HG03439 (cell line): Measurements from ENCODE around the gene C11orf98.
"Not testable (repeated sequence)": the region's sequence is repeated elsewhere in the genome, so short reads cannot be mapped to it uniquely, and the experiment has no call there.

Experiments used
- ATAC-seq: cut with Tn5 transposase; IDR thresholded peaks from one replicate; pipeline ENCODE4 v1.9.1; 2021; ENCODE audit warnings: mild to moderate bottlenecking, moderate library complexity; ENCODE audit not compliant: unreplicated experiment

C11orf98 gene

DNA sequence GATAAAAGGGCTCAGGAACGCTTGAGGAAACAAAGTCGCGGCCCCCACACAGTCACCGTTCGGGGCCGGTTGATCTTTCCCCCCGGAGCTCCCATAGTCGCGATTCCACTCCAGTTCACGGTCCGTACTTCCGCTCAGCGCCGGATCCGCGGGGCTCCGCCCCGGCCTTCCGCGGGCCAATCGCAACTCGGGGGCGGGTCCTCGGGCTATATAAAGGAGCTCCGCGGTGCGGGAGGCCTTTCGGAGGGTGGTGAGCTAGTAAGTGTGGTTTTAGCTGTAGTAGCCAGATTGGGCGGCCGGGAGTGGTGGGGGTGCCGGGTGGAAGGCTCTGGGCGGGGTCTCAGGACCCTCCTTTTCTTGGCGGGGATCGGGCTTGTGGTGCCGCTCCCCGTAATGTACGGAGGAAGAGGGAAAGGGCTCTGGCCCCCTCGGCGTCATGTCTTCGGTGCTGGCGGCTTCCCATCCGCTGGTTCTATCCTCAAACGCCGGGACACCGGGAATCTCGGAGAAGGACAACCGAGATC lies at the start of gene C11orf98, which contains the start of gene CSKMT:
Gene C11orf98 (minus strand): TSS at position 136 of the 524 bp plus-strand sequence. CDS start 41 bp downstream, at position 95.
Gene CSKMT (plus strand): TSS at position 238 of the 524 bp plus-strand sequence. CDS start 568 bp downstream, outside the sequence.
- ATAC-seq = peak; percentile 81

DNA sequence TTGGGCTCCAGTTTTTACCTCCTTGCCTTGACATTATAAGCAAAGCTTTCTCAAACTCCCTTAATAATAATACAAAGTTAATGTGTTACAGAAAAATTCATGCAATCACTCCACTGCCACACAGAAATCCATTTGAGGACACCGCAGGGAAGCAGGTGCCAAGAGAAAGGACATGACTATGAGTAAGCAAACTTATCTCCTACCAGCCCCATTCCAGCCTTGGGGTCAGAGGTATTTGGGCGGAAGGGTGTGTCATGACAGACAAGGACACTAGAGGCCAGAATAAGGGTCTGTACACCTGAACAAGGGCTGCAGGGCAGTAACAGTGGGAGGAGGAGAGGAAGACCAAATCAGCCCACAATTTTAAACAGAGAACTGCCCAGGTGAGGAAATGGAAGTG lies 48.3 kb upstream of the C11orf98 start:
- no peak for ATAC-seq

GRCh38 chr11:62712861-62713260 lies 47.9 kb upstream of the C11orf98 start:
- no peak for ATAC-seq

- no peak for ATAC-seq
These were observed 47.3 kb upstream of the C11orf98 start for GRCh38 chr11:62712276-62712812.

DNA sequence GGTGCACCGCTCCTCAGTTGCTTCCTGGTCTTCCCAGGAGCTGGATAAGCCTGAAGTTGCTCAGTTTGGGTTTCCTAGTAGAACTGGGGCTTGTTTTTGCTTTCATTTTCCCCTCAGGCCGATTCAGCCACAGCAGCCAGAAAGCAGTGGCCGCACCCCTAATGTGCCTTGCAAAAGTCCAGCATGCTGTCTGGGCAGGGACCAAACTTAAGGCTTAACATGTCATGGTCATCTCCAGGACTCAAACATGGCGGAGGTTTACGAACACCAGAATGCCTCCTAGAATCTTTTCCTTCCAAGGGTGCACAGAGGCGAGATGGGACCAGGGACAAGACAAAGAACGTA lies 45.0 kb upstream of the C11orf98 start:
- ATAC-seq = peak; percentile 15

- peak; percentile 81 for ATAC-seq
These were observed 44.4 kb upstream of the C11orf98 start for GRCh38 chr11:62709247-62710000.

DNA sequence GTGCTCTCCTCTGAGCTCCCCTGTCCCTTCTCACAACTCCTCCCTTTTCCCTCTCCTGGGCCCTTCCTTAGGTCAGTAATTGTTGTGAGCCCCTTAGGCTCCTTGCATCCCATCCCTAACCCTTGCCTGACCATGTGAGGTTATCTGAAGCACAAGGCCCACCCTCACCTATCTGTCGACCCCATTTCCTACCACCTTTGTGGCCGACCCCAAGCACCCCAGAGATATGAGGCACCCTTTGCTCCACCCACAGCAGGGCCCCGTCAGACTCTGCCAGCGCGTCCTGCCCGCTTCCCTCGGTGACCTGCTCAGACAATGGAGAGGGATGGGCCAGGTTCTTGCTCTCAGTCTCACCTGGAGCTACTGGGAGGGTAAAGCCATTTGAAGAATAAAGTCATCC lies 43.8 kb upstream of the C11orf98 start:
- no peak for ATAC-seq

GRCh38 chr11:62708392-62708791 lies 43.4 kb upstream of the C11orf98 start:
- no peak for ATAC-seq

GRCh38 chr11:62707277-62707861 lies 42.4 kb upstream of the C11orf98 start, which contains the start of the genes BSCL2 and GNG3:
TSS of gene BSCL2 (minus strand) at chr11:62707424. CDS start at chr11:62707195, 229 bp downstream.
TSS of gene GNG3 (plus strand) at chr11:62707676. CDS start at chr11:62708296, 620 bp downstream.
- no peak for ATAC-seq

- no peak for ATAC-seq
These were observed 41.8 kb upstream of the C11orf98 start for GRCh38 chr11:62706850-62707247.

DNA sequence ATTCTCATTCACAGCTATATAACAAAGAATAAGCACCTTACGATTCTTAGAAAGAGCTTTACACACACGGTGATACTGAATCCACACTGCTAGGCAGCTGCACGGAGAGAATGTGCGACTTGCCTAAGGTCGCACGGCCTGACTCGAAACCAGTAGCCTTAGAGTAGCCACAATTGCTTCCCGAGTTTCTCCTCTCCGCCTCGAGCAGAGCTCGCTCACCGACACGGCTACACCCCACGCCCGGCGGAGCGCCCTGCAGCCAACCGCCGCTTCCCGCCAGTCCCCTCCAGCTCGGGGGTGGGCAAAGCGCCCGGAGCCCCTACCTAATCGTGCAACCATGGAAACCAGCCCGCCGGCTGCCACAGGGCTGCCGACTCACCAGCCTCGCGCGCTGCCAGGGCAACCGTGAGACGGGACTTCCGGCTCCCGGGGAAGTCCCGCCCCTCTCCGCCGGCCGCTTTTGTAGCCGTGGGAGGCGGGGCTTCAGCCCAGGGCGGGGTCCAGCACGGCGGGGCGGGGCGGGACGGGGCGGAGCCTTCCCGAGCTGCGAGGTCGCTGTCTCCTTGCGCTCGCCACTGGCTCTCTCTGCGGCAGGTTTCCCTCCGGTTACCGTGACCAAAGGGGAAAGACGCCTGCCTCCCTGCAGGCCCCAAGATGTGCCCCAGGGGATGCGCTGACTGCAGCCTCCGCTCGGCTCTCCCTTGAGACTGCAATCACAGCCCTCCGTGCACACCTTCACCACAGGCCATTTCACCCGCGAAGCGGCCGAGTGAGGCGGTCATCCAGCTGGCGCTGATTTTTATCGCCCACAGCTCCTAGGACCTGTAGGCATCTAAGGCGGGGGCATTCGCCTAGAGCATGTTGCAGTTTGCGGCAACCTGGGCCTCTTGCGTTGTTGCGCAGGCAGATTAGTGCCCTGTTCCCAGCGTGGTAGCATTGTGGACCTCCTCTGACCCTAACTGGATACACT lies 41.2 kb upstream of the C11orf98 start:
- ATAC-seq = peak; percentile 42

GRCh38 chr11:62705413-62705812 lies 40.4 kb upstream of the C11orf98 start:
- ATAC-seq = no peak

DNA sequence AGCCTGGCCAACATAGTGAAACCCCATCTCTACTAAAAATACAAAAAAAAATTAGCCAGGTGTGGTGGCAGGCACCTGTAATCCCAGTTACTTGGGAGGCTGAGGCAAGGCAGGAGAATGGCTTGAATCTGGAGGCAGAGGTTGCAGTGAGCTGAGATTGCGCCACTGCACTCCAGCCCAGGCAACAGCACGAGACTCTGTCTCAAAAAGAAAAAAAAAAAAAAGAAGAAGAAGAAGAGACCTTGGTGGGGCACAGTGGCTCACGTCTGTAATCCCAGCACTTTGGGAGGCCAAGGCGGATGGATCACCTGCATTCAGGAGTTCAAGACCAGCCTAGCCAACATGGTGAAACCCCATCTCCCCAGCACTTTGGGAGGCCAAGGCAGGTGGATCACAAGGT lies 38.9 kb upstream of the C11orf98 start:
- not testable (repeated sequence) for ATAC-seq

DNA sequence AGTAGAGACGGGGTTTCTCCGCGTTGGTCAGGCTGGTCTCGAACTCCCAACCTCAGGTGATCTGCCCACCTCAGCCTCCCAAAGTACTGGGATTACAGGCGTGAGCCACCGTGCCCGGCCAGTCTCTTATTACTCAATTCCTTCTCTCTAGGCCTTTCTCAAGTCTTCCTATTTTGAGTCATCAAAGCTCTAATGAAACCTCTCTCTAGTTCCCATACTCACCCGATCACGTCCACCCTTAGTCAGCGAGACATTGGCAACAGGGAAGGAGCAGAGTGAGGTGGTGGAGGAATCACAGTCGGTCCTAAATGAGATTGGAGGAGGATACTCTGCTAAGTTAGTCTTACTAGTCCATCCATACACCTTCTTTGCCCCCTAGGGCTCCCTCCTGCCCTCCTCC lies 37.2 kb upstream of the C11orf98 start:
- ATAC-seq = no peak

GRCh38 chr11:62694455-62695167 lies 29.6 kb upstream of the C11orf98 start:
- ATAC-seq = no peak

DNA sequence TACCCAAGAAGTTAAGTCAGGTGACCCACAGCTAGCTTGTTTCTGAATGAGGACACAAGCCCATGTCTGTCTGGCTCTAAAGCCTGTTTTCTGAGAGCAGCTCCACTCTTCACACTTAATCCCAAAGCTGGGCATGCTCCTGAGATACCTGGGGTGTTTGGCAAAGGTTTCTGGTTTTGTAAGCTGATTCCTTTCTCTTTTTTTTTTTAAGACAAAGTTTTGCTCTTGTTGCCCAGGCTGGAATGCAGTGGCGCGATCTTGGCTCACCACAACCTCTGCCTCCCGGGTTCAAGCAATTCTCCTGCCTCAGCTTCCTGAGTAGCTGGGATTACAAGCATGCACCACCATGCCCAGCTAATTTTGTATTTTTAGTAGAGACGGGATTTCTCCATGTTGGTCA lies 28.6 kb upstream of the C11orf98 start:
- not testable (repeated sequence) for ATAC-seq

DNA sequence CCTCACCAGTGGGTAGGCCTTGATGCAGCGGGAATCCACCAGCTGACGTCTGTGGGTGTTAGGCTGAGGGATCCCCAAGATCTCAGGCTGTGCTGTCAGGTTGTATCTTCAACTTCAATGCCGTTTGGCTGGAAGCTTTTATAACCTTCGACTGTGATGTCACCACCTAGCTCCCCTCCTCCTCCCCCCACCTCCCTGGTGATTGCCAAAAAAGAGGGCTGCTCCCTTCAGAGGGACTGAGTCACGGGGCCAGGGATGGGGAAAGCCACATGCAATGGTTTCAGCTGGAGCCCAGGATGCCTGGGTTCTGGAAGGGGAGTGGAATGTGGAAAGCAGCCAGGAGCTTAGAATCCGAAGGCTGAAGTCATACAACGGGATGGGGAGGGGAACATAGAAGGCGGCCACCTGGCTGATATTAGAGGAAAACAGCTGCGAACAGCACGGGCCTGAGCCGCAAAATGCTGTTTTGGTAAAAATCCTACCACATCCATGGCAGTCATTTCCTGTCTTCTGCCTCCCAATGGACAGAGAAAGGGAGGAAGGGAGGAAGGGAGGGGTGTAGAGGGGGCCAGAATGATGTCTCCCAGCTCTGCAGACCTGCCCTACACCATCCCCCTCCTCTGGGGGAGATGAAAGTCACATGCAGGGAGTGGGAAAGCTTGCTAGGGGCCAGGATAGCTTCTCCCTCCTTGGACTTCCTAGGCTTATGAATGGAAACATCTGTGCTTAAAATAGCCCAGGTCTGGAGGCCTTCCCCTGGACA lies 24.6 kb upstream of the C11orf98 start, which contains the start of gene LRRN4CL:
Gene LRRN4CL (minus strand): TSS at position 110 of the 763 bp plus-strand sequence. CDS start 1,022 bp downstream, outside the sequence.
- ATAC-seq = no peak

GRCh38 chr11:62688491-62688890 lies 23.5 kb upstream of the C11orf98 start:
- ATAC-seq = no peak
